ENCODE results near the gene P2RY2.

The P2RY2 gene

GRCh38 chr11:73233211-73233610 is 15.1 kb downstream of the P2RY2 start:
- DNase-seq (ENCODE audit: low spot score) = no peak
- peaks cover 5% of the 10 kb centered on the region for H3K27me3 Mint-ChIP-seq (ENCODE audit: low read depth)
- no peaks in the 10 kb centered on the region for H3K4me1 Mint-ChIP-seq (ENCODE audit: low read depth)
- H3K27ac Mint-ChIP-seq = no peak overlapping the region
- no peaks in the 10 kb centered on the region for H3K36me3 Mint-ChIP-seq (ENCODE audit: low read depth)
- no peaks in the 10 kb centered on the region for H3K9me3 Mint-ChIP-seq
- H3K4me3 Mint-ChIP-seq = no peak overlapping the region

GRCh38 chr11:73233692-73234470 is 15.8 kb downstream of the P2RY2 start:
- H3K9me3 Mint-ChIP-seq = no peaks in the 10 kb centered on the region
- no peaks in the 10 kb centered on the region for H3K4me1 Mint-ChIP-seq (ENCODE audit: low read depth)
- DNase-seq (ENCODE audit: low spot score) = no peak
- no peak overlapping the region for H3K4me3 Mint-ChIP-seq
- H3K27ac Mint-ChIP-seq = no peak overlapping the region
- peaks cover 3% of the 10 kb centered on the region for H3K27me3 Mint-ChIP-seq (ENCODE audit: low read depth)
- H3K36me3 Mint-ChIP-seq (ENCODE audit: low read depth) = no peaks in the 10 kb centered on the region

GRCh38 chr11:73234471-73235181 is 16.5 kb downstream of the P2RY2 start:
- H3K9me3 Mint-ChIP-seq = no peaks in the 10 kb centered on the region
- H3K27me3 Mint-ChIP-seq (ENCODE audit: low read depth) = no peaks in the 10 kb centered on the region
- no peak overlapping the region for H3K27ac Mint-ChIP-seq
- H3K4me3 Mint-ChIP-seq = no peak overlapping the region
- no peaks in the 10 kb centered on the region for H3K4me1 Mint-ChIP-seq (ENCODE audit: low read depth)
- DNase-seq (ENCODE audit: low spot score) = no peak
- no peaks in the 10 kb centered on the region for H3K36me3 Mint-ChIP-seq (ENCODE audit: low read depth)

GRCh38 chr11:73235236-73235786 is 17.2 kb downstream of the P2RY2 start:
- no peaks in the 10 kb centered on the region for H3K9me3 Mint-ChIP-seq
- no peaks in the 10 kb centered on the region for H3K27me3 Mint-ChIP-seq (ENCODE audit: low read depth)
- DNase-seq (ENCODE audit: low spot score) = no peak
- no peaks in the 10 kb centered on the region for H3K4me1 Mint-ChIP-seq (ENCODE audit: low read depth)
- no peaks in the 10 kb centered on the region for H3K36me3 Mint-ChIP-seq (ENCODE audit: low read depth)
- no peak overlapping the region for H3K4me3 Mint-ChIP-seq
- no peak overlapping the region for H3K27ac Mint-ChIP-seq

GRCh38 chr11:73236205-73236765 is 18.2 kb downstream of the P2RY2 start:
- no peak overlapping the region for H3K4me3 Mint-ChIP-seq
- H3K27ac Mint-ChIP-seq = no peak overlapping the region
- H3K36me3 Mint-ChIP-seq (ENCODE audit: low read depth) = no peaks in the 10 kb centered on the region
- H3K27me3 Mint-ChIP-seq (ENCODE audit: low read depth) = no peaks in the 10 kb centered on the region
- DNase-seq (ENCODE audit: low spot score) = no peak
- H3K4me1 Mint-ChIP-seq (ENCODE audit: low read depth) = no peaks in the 10 kb centered on the region
- H3K9me3 Mint-ChIP-seq = no peaks in the 10 kb centered on the region

- Mint-ChIP-seq H3K27ac (no peak overlapping the region), H3K4me3 (no peak overlapping the region), H3K4me1 (ENCODE audit: low read depth) (no peaks in the 10 kb centered on the region), H3K9me3 (no peaks in the 10 kb centered on the region), H3K27me3 (ENCODE audit: low read depth) (no peaks in the 10 kb centered on the region), H3K36me3 (ENCODE audit: low read depth) (no peaks in the 10 kb centered on the region)
- no peak for DNase-seq (ENCODE audit: low spot score)
Observed at GRCh38 chr11:73236854-73237253, 18.8 kb downstream of the P2RY2 start.

- Mint-ChIP-seq H3K4me1 (ENCODE audit: low read depth) (peaks cover 1% of the 10 kb centered on the region), H3K27ac (no peak overlapping the region), H3K9me3 (no peaks in the 10 kb centered on the region), H3K27me3 (ENCODE audit: low read depth) (peaks cover 2% of the 10 kb centered on the region), H3K4me3 (no peak overlapping the region), H3K36me3 (ENCODE audit: low read depth) (no peaks in the 10 kb centered on the region)
- DNase-seq (ENCODE audit: low spot score) = no peak
Observed at GRCh38 chr11:73237471-73238290, 19.6 kb downstream of the P2RY2 start.

GRCh38 chr11:73239111-73239521 is 21.0 kb downstream of the P2RY2 start:
- Mint-ChIP-seq H3K4me1 (ENCODE audit: low read depth) (peaks cover 1% of the 10 kb centered on the region), H3K27ac (no peak overlapping the region), H3K27me3 (ENCODE audit: low read depth) (peaks cover 3% of the 10 kb centered on the region), H3K9me3 (no peaks in the 10 kb centered on the region), H3K4me3 (no peak overlapping the region), H3K36me3 (ENCODE audit: low read depth) (no peaks in the 10 kb centered on the region)
- no peak for DNase-seq (ENCODE audit: low spot score)

- no peak overlapping the region for H3K4me3 Mint-ChIP-seq
- peaks cover 1% of the 10 kb centered on the region for H3K4me1 Mint-ChIP-seq (ENCODE audit: low read depth)
- H3K36me3 Mint-ChIP-seq (ENCODE audit: low read depth) = no peaks in the 10 kb centered on the region
- no peak overlapping the region for H3K27ac Mint-ChIP-seq
- no peaks in the 10 kb centered on the region for H3K9me3 Mint-ChIP-seq
- DNase-seq (ENCODE audit: low spot score) = no peak
- H3K27me3 Mint-ChIP-seq (ENCODE audit: low read depth) = peaks cover 4% of the 10 kb centered on the region
Observed at GRCh38 chr11:73239571-73240189, 21.6 kb downstream of the P2RY2 start.

- no peaks in the 10 kb centered on the region for H3K36me3 Mint-ChIP-seq (ENCODE audit: low read depth)
- no peaks in the 10 kb centered on the region for H3K9me3 Mint-ChIP-seq
- no peak overlapping the region for H3K27ac Mint-ChIP-seq
- H3K4me1 Mint-ChIP-seq (ENCODE audit: low read depth) = peaks cover 1% of the 10 kb centered on the region
- no peak for DNase-seq (ENCODE audit: low spot score)
- no peak overlapping the region for H3K4me3 Mint-ChIP-seq
- H3K27me3 Mint-ChIP-seq (ENCODE audit: low read depth) = peaks cover 9% of the 10 kb centered on the region
Observed at GRCh38 chr11:73240190-73240781, 22.2 kb downstream of the P2RY2 start.

GRCh38 chr11:73241300-73241699 is 23.2 kb downstream of the P2RY2 start:
- Mint-ChIP-seq H3K27me3 (ENCODE audit: low read depth) (peaks cover 9% of the 10 kb centered on the region), H3K4me3 (no peak overlapping the region), H3K9me3 (no peaks in the 10 kb centered on the region), H3K27ac (no peak overlapping the region), H3K4me1 (ENCODE audit: low read depth) (peaks cover 1% of the 10 kb centered on the region), H3K36me3 (ENCODE audit: low read depth) (no peaks in the 10 kb centered on the region)
- no peak for DNase-seq (ENCODE audit: low spot score)

GRCh38 chr11:73242251-73243092 is 24.4 kb downstream of the P2RY2 start:
- H3K27me3 Mint-ChIP-seq (ENCODE audit: low read depth) = peaks cover 9% of the 10 kb centered on the region
- peak overlapping the region; percentile 21 for H3K4me3 Mint-ChIP-seq
- peak; percentile 59 for DNase-seq (ENCODE audit: low spot score)
- H3K36me3 Mint-ChIP-seq (ENCODE audit: low read depth) = no peaks in the 10 kb centered on the region
- H3K27ac Mint-ChIP-seq = no peak overlapping the region
- peaks cover 1% of the 10 kb centered on the region for H3K4me1 Mint-ChIP-seq (ENCODE audit: low read depth)
- no peaks in the 10 kb centered on the region for H3K9me3 Mint-ChIP-seq

Data from T-helper 2 cell treated with Interferon-gamma antibody and Interleukin-4, amounts not matched to agents 5 μg/mL and 100 μg/mL, for 36 hours (primary cell).